HCT116 (cell line): ENCODE measurements around the gene PGR. TPM values are rescaled to one million over a fixed set of nuclear protein-coding genes. Genes with fewer than 3 reads are reported as not detected.

Source experiments
- ATAC-seq: fragments of 200-7000 bp; cut with Tn5 transposase; 2 replicates; pipeline ENCODE4 v1.9.1; 2020; ENCODE audit warnings: mild to moderate bottlenecking, moderate library complexity
- BruUV-seq: library from RNA; stranded (reverse); fragments of 400-500 nt; replicated peaks from 2 replicates; lab custom pipeline; 2021; lab: Mats Ljungman, UMichigan
- CTCF ChIA-PET: fragments of 300-600 bp; sonication (Branson Sonifier 250); formaldehyde crosslinking; loops from one replicate; lab custom pipeline; 2021; ENCODE audit warnings: antibody characterized with exemption; lab: Charles Lee
- POLR2A ChIA-PET: fragments of 300-600, 350-600 bp; sonication (Branson Sonifier 250); formaldehyde crosslinking; loops from one replicate; lab custom pipeline; 2021; ENCODE audit warnings: antibody characterized with exemption; lab: Charles Lee
- RAD21 ChIA-PET, 2 experiments: fragments of 300-600 bp; sonication (Branson Sonifier 250); formaldehyde crosslinking; loops; one replicate each; lab custom pipeline; 2023; ENCODE audit warnings: low total read pairs in 2 of 2; ENCODE audit not compliant: uncharacterized antibody in 2 of 2, unreplicated experiment in 2 of 2, low non-redundant PET in 1 of 2; lab: Charles Lee
- DNase-seq: peaks from one replicate; pipeline ENCODE4 v3.0.0-alpha.2; 2010; ENCODE audit warnings: low read depth, low spot score
- H2AFZ ChIP-seq: fragments of 200-600 bp; shearing (Covaris generic), sonication (generic); 2 replicates; pipeline ENCODE4 v1.6.1; 2017; ENCODE audit warnings: low read depth, mixed run types, mixed read lengths, antibody characterized with exemption, low read length; ENCODE audit not compliant: poor library complexity, severe bottlenecking
- H3K27ac ChIP-seq: 2 replicates; pipeline ENCODE4 v1.5.1; 2012; ENCODE audit warnings: low read depth, low read length
- H3K27me3 ChIP-seq: fragments of 200-600 bp; sonication (generic); 2 replicates; pipeline ENCODE4 v1.6.1; 2016; ENCODE audit warnings: mixed run types, low read length, mixed read lengths; ENCODE audit not compliant: insufficient read depth
- H3K36me3 ChIP-seq, 2 experiments: fragments of 200-500 bp in 1 of 2; fragments of 200-600 bp in 1 of 2; sonication (Bioruptor generic) in 1 of 2; sonication (generic) in 1 of 2; 2 replicates each; pipeline versions ENCODE4 v1.5.1 to v1.6.1; 2014 to 2016; ENCODE audit warnings: low read length in 2 of 2, inconsistent platforms in 1 of 2, mixed read lengths in 1 of 2, mixed run types in 1 of 2; ENCODE audit not compliant: insufficient read depth in 2 of 2, control insufficient read depth in 1 of 2
- H3K4me1 ChIP-seq, 2 experiments: fragments of 200-600 bp in 1 of 2; sonication (generic) in 1 of 2; 2 replicates each; pipeline versions ENCODE4 v1.5.1 to v1.6.1; 2012 to 2017; ENCODE audit warnings: low read length in 2 of 2, inconsistent platforms in 1 of 2, mild to moderate bottlenecking in 1 of 2, mixed read lengths in 1 of 2, mixed run types in 1 of 2, moderate library complexity in 1 of 2; ENCODE audit not compliant: insufficient read depth in 2 of 2, control insufficient read depth in 1 of 2
- H3K4me2 ChIP-seq: fragments of 200-600 bp; sonication (generic); 2 replicates; pipeline ENCODE4 v1.6.1; 2017; ENCODE audit warnings: mixed run types, low read length, mixed read lengths
- H3K4me3 ChIP-seq, 2 experiments: fragments of 200-600 bp in 1 of 2; sonication (generic) in 1 of 2; replicated peaks in 1 of 2; 2 replicates each; pipeline ENCODE4 v1.5.1; 2011 to 2016; ENCODE audit warnings: low read length in 2 of 2, control low read depth in 1 of 2, low read depth in 1 of 2, mild to moderate bottlenecking in 1 of 2, mixed read lengths in 1 of 2, mixed run types in 1 of 2
- H3K79me2 ChIP-seq: fragments of 200-600 bp; sonication (generic); 2 replicates; pipeline ENCODE4 v1.6.1; 2017; ENCODE audit warnings: mild to moderate bottlenecking, mixed run types, low read length, moderate library complexity, mixed read lengths; ENCODE audit not compliant: insufficient read depth
- H3K9ac ChIP-seq: fragments of 200-600 bp; sonication (generic); 2 replicates; pipeline ENCODE4 v1.6.1; 2016; ENCODE audit warnings: low read length, mixed read lengths
- H3K9me2 ChIP-seq: fragments of 200-600 bp; sonication (generic), shearing (Covaris generic); 2 replicates; pipeline ENCODE4 v1.6.1; 2017; ENCODE audit warnings: mixed run types, mild to moderate bottlenecking, moderate library complexity; ENCODE audit not compliant: insufficient read depth
- H3K9me3 ChIP-seq, 2 experiments: fragments of 200-500 bp in 1 of 2; fragments of 200-600 bp in 1 of 2; sonication (Bioruptor generic) in 1 of 2; sonication (generic) in 1 of 2; 2 replicates each; pipeline ENCODE4 v1.6.1; 2014 to 2017; ENCODE audit warnings: low read length in 2 of 2, mixed read lengths in 2 of 2, inconsistent platforms in 1 of 2, low read depth in 1 of 2, mild to moderate bottlenecking in 1 of 2, mixed run types in 1 of 2, moderate library complexity in 1 of 2; ENCODE audit not compliant: control insufficient read depth in 1 of 2, insufficient read depth in 1 of 2
- H4K20me1 ChIP-seq: fragments of 200-600 bp; sonication (generic), shearing (Covaris generic); 2 replicates; pipeline ENCODE4 v1.6.1; 2017; ENCODE audit warnings: mixed run types, mild to moderate bottlenecking, moderate library complexity; ENCODE audit not compliant: insufficient read depth
- CBX3 ChIP-seq: IDR thresholded peaks from 2 replicates; pipeline ENCODE4 v1.6.1; 2012; ENCODE audit warnings: low read depth
- EGR1 ChIP-seq: IDR thresholded peaks from 2 replicates; pipeline ENCODE4 v1.6.1; 2012; ENCODE audit warnings: low read depth
- EZH2 ChIP-seq: fragments of 200-600 bp; sonication (generic); IDR thresholded peaks from 2 replicates; pipeline ENCODE4 v1.6.1; 2017; ENCODE audit warnings: antibody characterized with exemption, mixed run types
- EZH2phosphoT487 ChIP-seq: fragments of 200-600 bp; IDR thresholded peaks from 2 replicates; pipeline ENCODE4 v1.6.1; 2018; ENCODE audit warnings: antibody characterized with exemption, borderline replicate concordance
- FOSL1 ChIP-seq: IDR thresholded peaks from 2 replicates; pipeline ENCODE4 v1.6.1; 2012; ENCODE audit warnings: low read depth
- RAD21 ChIP-seq: IDR thresholded peaks from 2 replicates; pipeline ENCODE4 v1.6.1; 2012; ENCODE audit warnings: low read depth, mild to moderate bottlenecking
- SP1 ChIP-seq: IDR thresholded peaks from 2 replicates; pipeline ENCODE4 v1.6.1; 2012; ENCODE audit warnings: low read depth
- ZFX ChIP-seq: fragments of 450-650 bp; IDR thresholded peaks from 2 replicates; pipeline ENCODE4 v1.6.1; 2017
- ZNF274 ChIP-seq: fragments of 200-500 bp; sonication (Bioruptor generic); IDR thresholded peaks from 2 replicates; pipeline ENCODE4 v1.6.1; 2014; ENCODE audit warnings: mild to moderate bottlenecking, low read depth, low read length, inconsistent platforms
- intact Hi-C: fragments of 100-400 bp; cut with micrococcal nuclease; formaldehyde crosslinking; loops from 2 replicates; pipeline ENCODE4 v1.10.0; 2022
- total RNA-seq: library from RNA; stranded (reverse); gene quantifications from one replicate; pipeline ENCODE4 v1.2.1, GENCODE V29; 2021; ENCODE audit not compliant: unreplicated experiment
- TF ChIP-seq, protein P1 (sequence below): IDR thresholded peaks from 2 replicates; pipeline ENCODE4 v1.6.1; 2012; ENCODE audit warnings: low read depth

Gene PGR
- total RNA-seq, 1 experiment from 2014 or later = not detected

DNA sequence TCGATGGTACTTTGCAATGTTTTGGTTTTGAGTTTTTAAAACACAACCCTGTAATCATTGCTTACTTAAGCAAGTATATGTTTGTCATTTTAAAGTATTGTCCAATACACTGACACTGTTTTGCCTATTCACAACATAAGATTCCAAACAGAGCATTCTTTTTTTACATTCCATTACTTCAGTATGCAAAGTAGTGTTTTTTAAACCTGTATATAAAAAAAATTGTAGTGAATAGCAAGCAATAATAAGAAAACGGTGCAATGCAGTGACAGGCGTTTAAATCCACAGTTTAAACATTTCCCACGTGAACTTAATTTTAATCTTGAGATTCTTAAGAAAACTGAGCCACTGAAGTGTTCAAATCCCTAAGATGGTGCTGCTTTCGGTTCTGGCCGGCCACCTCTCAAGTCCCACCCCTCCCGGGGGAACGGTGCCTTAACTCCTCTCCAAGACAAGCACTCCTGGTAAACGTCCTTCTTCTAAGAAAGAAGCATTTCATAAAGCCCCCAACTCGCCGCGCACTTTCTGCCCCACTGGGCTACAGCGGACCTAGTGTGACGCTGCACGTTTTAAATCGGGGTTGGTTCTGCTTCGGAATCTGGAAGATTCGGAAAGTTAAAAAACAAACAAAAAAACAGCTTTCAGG, 2.9 kb downstream of the PGR start:
- Histone ChIP-seq H3K4me2 (no peak overlapping the region), H3K9me3 (no peaks in the 10 kb centered on the region), H3K79me2 (no peaks in the 10 kb centered on the region), H3K4me1 (no peaks in the 10 kb centered on the region), H3K9me2 (no peaks in the 10 kb centered on the region), H4K20me1 (no peaks in the 10 kb centered on the region), H2AFZ (no peak overlapping the region), H3K27me3 (no peaks in the 10 kb centered on the region), H3K27ac (no peak overlapping the region), H3K9ac (no peak overlapping the region), H3K36me3 (no peaks in the 10 kb centered on the region), H3K4me3 (no peak overlapping the region)
- ChIA-PET CTCF (no interaction called here), RAD21 (no interaction called here), POLR2A (no interaction called here)
- DNase-seq = no peak
- no peak for TF ChIP-seq SP1
- TF ChIP-seq EZH2 = no peak
- no peak for TF ChIP-seq EGR1
- TF ChIP-seq, protein P1, sequence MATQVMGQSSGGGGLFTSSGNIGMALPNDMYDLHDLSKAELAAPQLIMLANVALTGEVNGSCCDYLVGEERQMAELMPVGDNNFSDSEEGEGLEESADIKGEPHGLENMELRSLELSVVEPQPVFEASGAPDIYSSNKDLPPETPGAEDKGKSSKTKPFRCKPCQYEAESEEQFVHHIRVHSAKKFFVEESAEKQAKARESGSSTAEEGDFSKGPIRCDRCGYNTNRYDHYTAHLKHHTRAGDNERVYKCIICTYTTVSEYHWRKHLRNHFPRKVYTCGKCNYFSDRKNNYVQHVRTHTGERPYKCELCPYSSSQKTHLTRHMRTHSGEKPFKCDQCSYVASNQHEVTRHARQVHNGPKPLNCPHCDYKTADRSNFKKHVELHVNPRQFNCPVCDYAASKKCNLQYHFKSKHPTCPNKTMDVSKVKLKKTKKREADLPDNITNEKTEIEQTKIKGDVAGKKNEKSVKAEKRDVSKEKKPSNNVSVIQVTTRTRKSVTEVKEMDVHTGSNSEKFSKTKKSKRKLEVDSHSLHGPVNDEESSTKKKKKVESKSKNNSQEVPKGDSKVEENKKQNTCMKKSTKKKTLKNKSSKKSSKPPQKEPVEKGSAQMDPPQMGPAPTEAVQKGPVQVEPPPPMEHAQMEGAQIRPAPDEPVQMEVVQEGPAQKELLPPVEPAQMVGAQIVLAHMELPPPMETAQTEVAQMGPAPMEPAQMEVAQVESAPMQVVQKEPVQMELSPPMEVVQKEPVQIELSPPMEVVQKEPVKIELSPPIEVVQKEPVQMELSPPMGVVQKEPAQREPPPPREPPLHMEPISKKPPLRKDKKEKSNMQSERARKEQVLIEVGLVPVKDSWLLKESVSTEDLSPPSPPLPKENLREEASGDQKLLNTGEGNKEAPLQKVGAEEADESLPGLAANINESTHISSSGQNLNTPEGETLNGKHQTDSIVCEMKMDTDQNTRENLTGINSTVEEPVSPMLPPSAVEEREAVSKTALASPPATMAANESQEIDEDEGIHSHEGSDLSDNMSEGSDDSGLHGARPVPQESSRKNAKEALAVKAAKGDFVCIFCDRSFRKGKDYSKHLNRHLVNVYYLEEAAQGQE = no peak
- no peak for TF ChIP-seq FOSL1
- TF ChIP-seq ZFX = no peak
- no peak for TF ChIP-seq ZNF274
- TF ChIP-seq RAD21 = no peak
- TF ChIP-seq EZH2phosphoT487 = no peak
- no peak for TF ChIP-seq CBX3
- no TSS peak for BruUV-seq
- intact Hi-C loops = no loop called here
- ATAC-seq = no peak
